ENCODE data around the gene CCSER2. TPM values are rescaled to one million over a fixed set of nuclear protein-coding genes. Genes with fewer than 3 reads are reported as not detected.

CCSER2 gene
- total and polyA plus RNA-seq, 4 donors, result 54.1 to 108 (median 66.8) TPM

- no peaks in the 10 kb centered on the region for H3K27me3 ChIP-seq (ENCODE audit: control insufficient read depth, insufficient read depth, low read length)
- DNase-seq (ENCODE audit: low read depth in 4 of 6, low spot score in 6 of 6), result no peak
- H3K9me3 ChIP-seq (ENCODE audit: control insufficient read depth, insufficient read depth, low read length), result no peaks in the 10 kb centered on the region
- no peak overlapping the region for H3K27ac ChIP-seq (ENCODE audit: low read depth, low read length)
- no peak overlapping the region for H3K4me3 ChIP-seq (ENCODE audit: low read depth, low read length)
- H3K36me3 ChIP-seq (ENCODE audit: control insufficient read depth, insufficient read depth, low read length), result no peaks in the 10 kb centered on the region
- WGBS (ENCODE audit: insufficient coverage), result 93% methylated on average over 9 of the region's 9 CpGs
- no peaks in the 10 kb centered on the region for H3K4me1 ChIP-seq (ENCODE audit: control insufficient read depth, insufficient read depth, low read length)
Measured at GRCh38 chr10:84530724-84531325, 202.4 kb downstream of the CCSER2 start.

GRCh38 chr10:84531396-84531795, 203.0 kb downstream of the CCSER2 start:
- no peaks in the 10 kb centered on the region for H3K36me3 ChIP-seq (ENCODE audit: control insufficient read depth, insufficient read depth, low read length)
- WGBS (ENCODE audit: insufficient coverage), result no CpG with 5 or more reads among the region's 2 CpGs
- no peaks in the 10 kb centered on the region for H3K27me3 ChIP-seq (ENCODE audit: control insufficient read depth, insufficient read depth, low read length)
- no peak overlapping the region for H3K4me3 ChIP-seq (ENCODE audit: low read depth, low read length)
- no peak for DNase-seq (ENCODE audit: low read depth in 4 of 6, low spot score in 6 of 6)
- no peak overlapping the region for H3K27ac ChIP-seq (ENCODE audit: low read depth, low read length)
- H3K9me3 ChIP-seq (ENCODE audit: control insufficient read depth, insufficient read depth, low read length), result no peaks in the 10 kb centered on the region
- H3K4me1 ChIP-seq (ENCODE audit: control insufficient read depth, insufficient read depth, low read length), result no peaks in the 10 kb centered on the region

GRCh38 chr10:84534168-84534567, 205.8 kb downstream of the CCSER2 start:
- Histone ChIP-seq H3K4me3 (ENCODE audit: low read depth, low read length) (no peak overlapping the region), H3K27ac (ENCODE audit: low read depth, low read length) (no peak overlapping the region), H3K4me1 (ENCODE audit: control insufficient read depth, insufficient read depth, low read length) (no peaks in the 10 kb centered on the region), H3K27me3 (ENCODE audit: control insufficient read depth, insufficient read depth, low read length) (no peaks in the 10 kb centered on the region), H3K36me3 (ENCODE audit: control insufficient read depth, insufficient read depth, low read length) (no peaks in the 10 kb centered on the region), H3K9me3 (ENCODE audit: control insufficient read depth, insufficient read depth, low read length) (no peaks in the 10 kb centered on the region)
- no peak for DNase-seq (ENCODE audit: low read depth in 4 of 6, low spot score in 6 of 6)
- 92% methylated on average over 1 of the region's 2 CpGs for WGBS (ENCODE audit: insufficient coverage)

GRCh38 chr10:84537447-84537931, 209.1 kb downstream of the CCSER2 start:
- H3K27me3 ChIP-seq (ENCODE audit: control insufficient read depth, insufficient read depth, low read length), result peaks cover 2% of the 10 kb centered on the region
- no peaks in the 10 kb centered on the region for H3K36me3 ChIP-seq (ENCODE audit: control insufficient read depth, insufficient read depth, low read length)
- H3K4me1 ChIP-seq (ENCODE audit: control insufficient read depth, insufficient read depth, low read length), result peaks cover 15% of the 10 kb centered on the region
- no peak overlapping the region for H3K27ac ChIP-seq (ENCODE audit: low read depth, low read length)
- no CpG with 5 or more reads among the region's 8 CpGs for WGBS (ENCODE audit: insufficient coverage)
- peak in 5 of 6 donors; percentile 46 to 88 (median 55) for DNase-seq (ENCODE audit: low read depth in 4 of 6, low spot score in 6 of 6)
- H3K9me3 ChIP-seq (ENCODE audit: control insufficient read depth, insufficient read depth, low read length), result no peaks in the 10 kb centered on the region
- H3K4me3 ChIP-seq (ENCODE audit: low read depth, low read length), result no peak overlapping the region

GRCh38 chr10:84538036-84538435, 209.6 kb downstream of the CCSER2 start:
- H3K9me3 ChIP-seq (ENCODE audit: control insufficient read depth, insufficient read depth, low read length), result no peaks in the 10 kb centered on the region
- H3K4me3 ChIP-seq (ENCODE audit: low read depth, low read length), result no peak overlapping the region
- H3K36me3 ChIP-seq (ENCODE audit: control insufficient read depth, insufficient read depth, low read length), result no peaks in the 10 kb centered on the region
- no peak for DNase-seq (ENCODE audit: low read depth in 4 of 6, low spot score in 6 of 6)
- WGBS (ENCODE audit: insufficient coverage), result 95% methylated on average over 3 of the region's 4 CpGs
- H3K27me3 ChIP-seq (ENCODE audit: control insufficient read depth, insufficient read depth, low read length), result peaks cover 2% of the 10 kb centered on the region
- H3K27ac ChIP-seq (ENCODE audit: low read depth, low read length), result no peak overlapping the region
- H3K4me1 ChIP-seq (ENCODE audit: control insufficient read depth, insufficient read depth, low read length), result peaks cover 19% of the 10 kb centered on the region

GRCh38 chr10:84539216-84539615, 210.8 kb downstream of the CCSER2 start:
- H3K4me1 ChIP-seq (ENCODE audit: control insufficient read depth, insufficient read depth, low read length), result peaks cover 19% of the 10 kb centered on the region
- WGBS (ENCODE audit: insufficient coverage), result 67% methylated on average over 1 of the region's 3 CpGs
- H3K9me3 ChIP-seq (ENCODE audit: control insufficient read depth, insufficient read depth, low read length), result no peaks in the 10 kb centered on the region

GRCh38 chr10:84540022-84540616, 211.7 kb downstream of the CCSER2 start:
- no peak for DNase-seq (ENCODE audit: low read depth in 4 of 6, low spot score in 6 of 6)
- 45% methylated on average over 7 of the region's 8 CpGs for WGBS (ENCODE audit: insufficient coverage)
- peaks cover 19% of the 10 kb centered on the region for H3K4me1 ChIP-seq (ENCODE audit: control insufficient read depth, insufficient read depth, low read length)
- H3K9me3 ChIP-seq (ENCODE audit: control insufficient read depth, insufficient read depth, low read length), result no peaks in the 10 kb centered on the region
- no peak overlapping the region for H3K27ac ChIP-seq (ENCODE audit: low read depth, low read length)
- H3K36me3 ChIP-seq (ENCODE audit: control insufficient read depth, insufficient read depth, low read length), result no peaks in the 10 kb centered on the region
- H3K27me3 ChIP-seq (ENCODE audit: control insufficient read depth, insufficient read depth, low read length), result peaks cover 2% of the 10 kb centered on the region
- no peak overlapping the region for H3K4me3 ChIP-seq (ENCODE audit: low read depth, low read length)

More at GRCh38 chr10:84539216-84539615, 210.8 kb downstream of the CCSER2 start:
- Histone ChIP-seq H3K36me3 (ENCODE audit: control insufficient read depth, insufficient read depth, low read length) (no peaks in the 10 kb centered on the region), H3K4me3 (ENCODE audit: low read depth, low read length) (no peak overlapping the region), H3K27ac (ENCODE audit: low read depth, low read length) (no peak overlapping the region), H3K27me3 (ENCODE audit: control insufficient read depth, insufficient read depth, low read length) (peaks cover 2% of the 10 kb centered on the region)
- peak in 2 of 6 donors; percentile 39 to 53 for DNase-seq (ENCODE audit: low read depth in 4 of 6, low spot score in 6 of 6)

- WGBS (ENCODE audit: insufficient coverage), result 3% methylated on average over 51 of the region's 51 CpGs
- H3K4me3 ChIP-seq (ENCODE audit: low read depth, low read length), result peak overlapping the region; percentile 26
- H3K4me1 ChIP-seq (ENCODE audit: control insufficient read depth, insufficient read depth, low read length), result peaks cover 19% of the 10 kb centered on the region
- H3K27me3 ChIP-seq (ENCODE audit: control insufficient read depth, insufficient read depth, low read length), result peaks cover 2% of the 10 kb centered on the region
- H3K9me3 ChIP-seq (ENCODE audit: control insufficient read depth, insufficient read depth, low read length), result no peaks in the 10 kb centered on the region
- no peaks in the 10 kb centered on the region for H3K36me3 ChIP-seq (ENCODE audit: control insufficient read depth, insufficient read depth, low read length)
- peak in 4 of 6 donors; percentile 21 to 84 (median 64) for DNase-seq (ENCODE audit: low read depth in 4 of 6, low spot score in 6 of 6)
- H3K27ac ChIP-seq (ENCODE audit: low read depth, low read length), result no peak overlapping the region
Measured at GRCh38 chr10:84540617-84541288, 212.4 kb downstream of the CCSER2 start.

- Histone ChIP-seq H3K4me3 (ENCODE audit: low read depth, low read length) (no peak overlapping the region), H3K9me3 (ENCODE audit: control insufficient read depth, insufficient read depth, low read length) (no peaks in the 10 kb centered on the region), H3K27me3 (ENCODE audit: control insufficient read depth, insufficient read depth, low read length) (peaks cover 2% of the 10 kb centered on the region), H3K27ac (ENCODE audit: low read depth, low read length) (no peak overlapping the region), H3K36me3 (ENCODE audit: control insufficient read depth, insufficient read depth, low read length) (no peaks in the 10 kb centered on the region), H3K4me1 (ENCODE audit: control insufficient read depth, insufficient read depth, low read length) (peaks cover 19% of the 10 kb centered on the region)
- DNase-seq (ENCODE audit: low read depth in 4 of 6, low spot score in 6 of 6), result peak in 1 of 6 donors; percentile 31
- 60% methylated on average over 3 of the region's 6 CpGs for WGBS (ENCODE audit: insufficient coverage)
Measured at GRCh38 chr10:84541289-84541637, 212.9 kb downstream of the CCSER2 start.
